GM12878 (cell line): Measurements from ENCODE around the gene ERC2. TPM values are rescaled to one million over a fixed set of nuclear protein-coding genes. Genes with fewer than 3 reads are reported as not detected.

Experiments
- ATAC-seq: fragments of 200-7000 bp; cut with Tn5 transposase; 3 replicates; pipeline ENCODE4 v1.9.1; 2020; ENCODE audit warnings: mild to moderate bottlenecking, moderate library complexity
- BruUV-seq: library from RNA; stranded (reverse); fragments of 400-500 nt; replicated peaks from 2 replicates; lab custom pipeline; 2021; lab: Mats Ljungman, UMichigan
- CTCF ChIA-PET: fragments of 300-600 bp; sonication (Branson Sonifier 250); formaldehyde crosslinking; extraction: SDS; loops from one replicate; lab custom pipeline; 2021; ENCODE audit warnings: inconsistent platforms; lab: Yijun Ruan, JAX
- POLR2A ChIA-PET: fragments of 350-600 bp; formaldehyde crosslinking; extraction: SDS; loops from one replicate; lab custom pipeline; 2021; ENCODE audit warnings: inconsistent platforms; lab: Charles Lee
- RAD21 ChIA-PET: fragments of 300-600 bp; sonication (Branson Sonifier 250); formaldehyde crosslinking; loops from one replicate; lab custom pipeline; 2023; ENCODE audit warnings: antibody characterized with exemption; ENCODE audit not compliant: unreplicated experiment; lab: Charles Lee
- SMC1A ChIA-PET: fragments of 300-600 bp; sonication (Branson Sonifier 250); formaldehyde crosslinking; loops from one replicate; lab custom pipeline; 2023; ENCODE audit not compliant: unreplicated experiment, uncharacterized antibody; lab: Charles Lee
- DNase-seq: peaks from one replicate; pipeline ENCODE4 v3.0.0-alpha.2; 2011; ENCODE audit warnings: low read depth, low spot score
- FAIRE-seq: peaks from 3 replicates; lab custom pipeline; 2011; peaks lifted over from hg19 to GRCh38; lab: Jason Lieb, UNC
- H2AFZ ChIP-seq: 2 replicates; pipeline ENCODE4 v1.6.0; 2011; ENCODE audit warnings: low read depth, low read length, control low read depth; ENCODE audit not compliant: control insufficient read depth
- H3K27ac ChIP-seq: 2 replicates; pipeline ENCODE4 v1.5.1; 2011; ENCODE audit warnings: control low read depth; ENCODE audit not compliant: control insufficient read depth, insufficient read depth
- H3K27me3 ChIP-seq, 2 experiments: replicated peaks in 1 of 2; 2 replicates each; pipeline versions ENCODE4 v1.6.0 to v1.6.1; 2011; ENCODE audit warnings: low read length in 1 of 2; ENCODE audit not compliant: control insufficient read depth in 2 of 2, insufficient read depth in 2 of 2
- H3K36me3 ChIP-seq, 2 experiments: 2 replicates each; pipeline ENCODE4 v1.5.1; 2011; ENCODE audit warnings: low read length in 1 of 2; ENCODE audit not compliant: control insufficient read depth in 2 of 2, insufficient read depth in 2 of 2
- H3K4me1 ChIP-seq: 2 replicates; pipeline ENCODE4 v1.6.1; 2011; ENCODE audit warnings: mild to moderate bottlenecking, low read length, moderate library complexity, mixed read lengths; ENCODE audit not compliant: control insufficient read depth, insufficient read depth
- H3K4me2 ChIP-seq: 2 replicates; pipeline ENCODE4 v1.6.0; 2011; ENCODE audit warnings: control low read depth; ENCODE audit not compliant: control insufficient read depth, insufficient read depth
- H3K4me3 ChIP-seq: fragments of 200-600 bp; sonication (generic); 2 replicates; pipeline ENCODE4 v1.5.1; 2016
- H3K79me2 ChIP-seq: 2 replicates; pipeline ENCODE4 v1.6.0; 2011; ENCODE audit warnings: low read length; ENCODE audit not compliant: control insufficient read depth, insufficient read depth
- H3K9ac ChIP-seq: 2 replicates; pipeline ENCODE4 v1.8.0; 2011; ENCODE audit warnings: low read length, control low read depth, mixed read lengths; ENCODE audit not compliant: control insufficient read depth, insufficient read depth
- H3K9me3 ChIP-seq: replicated peaks from 3 replicates; pipeline ENCODE4 v1.5.1; 2011; ENCODE audit warnings: mild to moderate bottlenecking, low read length; ENCODE audit not compliant: control insufficient read depth, insufficient read depth
- H4K20me1 ChIP-seq: 2 replicates; pipeline ENCODE4 v1.6.0; 2011; ENCODE audit not compliant: control insufficient read depth, insufficient read depth
- BHLHE40 ChIP-seq, 2 experiments: fragments of 450-650 bp in 1 of 2; IDR thresholded peaks; 2 replicates each; pipeline ENCODE4 v1.6.1; 2011 to 2017; ENCODE audit warnings: low read depth in 2 of 2, borderline replicate concordance in 1 of 2, improper control_type of control experiment in 1 of 2, low read length in 1 of 2, mild to moderate bottlenecking in 1 of 2
- CBX3 ChIP-seq: fragments of 200-600 bp; sonication (generic); IDR thresholded peaks from 2 replicates; pipeline ENCODE4 v1.6.1; 2016; ENCODE audit warnings: low read depth, borderline replicate concordance
- DPF2 ChIP-seq: fragments of 450-650 bp; IDR thresholded peaks from 2 replicates; pipeline ENCODE4 v1.6.1; 2017; ENCODE audit warnings: mild to moderate bottlenecking
- FOS ChIP-seq: IDR thresholded peaks from 3 replicates; pipeline ENCODE4 v1.6.1; 2011; ENCODE audit warnings: borderline replicate concordance; ENCODE audit not compliant: insufficient read length; ENCODE audit errors: extremely low read depth
- GABPA ChIP-seq: IDR thresholded peaks from 2 replicates; pipeline ENCODE4 v1.6.1; 2014; ENCODE audit warnings: antibody characterized with exemption, low read depth, mild to moderate bottlenecking, inconsistent platforms
- NR2C1 ChIP-seq: fragments of 450-650 bp; IDR thresholded peaks from 2 replicates; pipeline ENCODE4 v1.6.1; 2017; ENCODE audit warnings: antibody characterized with exemption, mild to moderate bottlenecking, moderate library complexity
- PAX5 ChIP-seq: IDR thresholded peaks from 2 replicates; pipeline ENCODE4 v1.6.1; 2011; ENCODE audit warnings: low read depth, low read length, borderline replicate concordance
- POLR2AphosphoS5 ChIP-seq: IDR thresholded peaks from 2 replicates; pipeline ENCODE4 v1.6.1; 2011; ENCODE audit warnings: mild to moderate bottlenecking, low read length, inconsistent platforms
- RAD51 ChIP-seq: fragments of 450-650 bp; IDR thresholded peaks from 2 replicates; pipeline ENCODE4 v1.6.1; 2016; ENCODE audit warnings: moderate library complexity, mild to moderate bottlenecking, inconsistent platforms
- RCOR1 ChIP-seq: conservative IDR thresholded peaks from 2 replicates; pipeline ENCODE4 v1.6.1; 2012; ENCODE audit warnings: low read depth, low read length, improper control_type of control experiment
- SPI1 ChIP-seq: IDR thresholded peaks from 2 replicates; pipeline ENCODE4 v1.6.1; 2011; ENCODE audit warnings: low read depth, mild to moderate bottlenecking, low read length, moderate library complexity, borderline replicate concordance; ENCODE audit not compliant: insufficient read depth
- SREBF2 ChIP-seq: IDR thresholded peaks from 2 replicates; pipeline ENCODE4 v1.6.1; 2012; ENCODE audit warnings: mild to moderate bottlenecking, low read length
- WGBS: methylation state at CpG from one replicate; pipeline ENCODE4 v1.1.6; 2016; ENCODE audit warnings: low lambda C conversion rate; ENCODE audit not compliant: insufficient replicate concordance, insufficient coverage; ENCODE audit errors: missing lambda C conversion rate; 5-methylcytosine and 5-hydroxymethylcytosine counted together
- in situ Hi-C: fragments of 300-500 bp; cut with MboI; formaldehyde crosslinking; loops from 9 replicates; pipeline ENCODE4 v1.14.3; 2018; ENCODE audit warnings: mixed read lengths
- intact Hi-C: fragments of 100-400 bp; cut with micrococcal nuclease; formaldehyde crosslinking; loops from one replicate; pipeline ENCODE4 v1.14.2; 2022; ENCODE audit not compliant: unreplicated experiment
- polyA plus RNA-seq, 11 experiments: library from polyadenylated mRNA; depleted of rRNA in 4 of 11; unstranded in 6 of 11; stranded (reverse) in 5 of 11; fragments of >200 nt; fragmentation: Nextera tagmentation in 4 of 11; fragmentation: Illumina TruSeq in 1 of 11; extraction: Ambion mirVana in 4 of 11; extraction: Trizol in 1 of 11; gene quantifications; 1 replicate in 1 of 11; 2 replicates in 10 of 11; pipeline versions ENCODE4 v1.2.1 to v1.2.3, GENCODE V29; 2011 to 2016; ENCODE audit warnings: inconsistent platforms in 2 of 11, missing spikeins in 2 of 11, low read depth in 1 of 11
- total RNA-seq, 4 experiments: library from RNA; depleted of rRNA in 3 of 4; stranded (reverse); fragments of >200 nt in 3 of 4; fragmentation: Illumina TruSeq in 1 of 4; extraction: Trizol in 1 of 4; gene quantifications; 2 replicates each; pipeline versions ENCODE4 v1.2.1 to v1.2.3, GENCODE V29; 2013 to 2021
- TF ChIP-seq, protein P1 (sequence below): fragments of 150-350 bp; IDR thresholded peaks from 2 replicates; pipeline ENCODE4 v1.6.1; 2014; ENCODE audit warnings: mild to moderate bottlenecking, low read depth, low read length
- TF ChIP-seq, protein P2 (sequence below): IDR thresholded peaks from 2 replicates; pipeline ENCODE4 v1.6.1; 2011; ENCODE audit warnings: mild to moderate bottlenecking, low read depth, low read length, moderate library complexity; ENCODE audit not compliant: insufficient replicate concordance
- TF ChIP-seq, protein P3 (sequence below): IDR thresholded peaks from 2 replicates; pipeline ENCODE4 v1.6.1; 2011; ENCODE audit warnings: low read depth, low read length, improper control_type of control experiment, borderline replicate concordance

Gene ERC2
- total and polyA plus RNA-seq, 10 of the 15 experiments (the other 5 are each of a cell fraction or from before 2014, with no cell fraction given), result 0.06 to 1.4 (median 0.12) TPM; not detected in 3

DNA sequence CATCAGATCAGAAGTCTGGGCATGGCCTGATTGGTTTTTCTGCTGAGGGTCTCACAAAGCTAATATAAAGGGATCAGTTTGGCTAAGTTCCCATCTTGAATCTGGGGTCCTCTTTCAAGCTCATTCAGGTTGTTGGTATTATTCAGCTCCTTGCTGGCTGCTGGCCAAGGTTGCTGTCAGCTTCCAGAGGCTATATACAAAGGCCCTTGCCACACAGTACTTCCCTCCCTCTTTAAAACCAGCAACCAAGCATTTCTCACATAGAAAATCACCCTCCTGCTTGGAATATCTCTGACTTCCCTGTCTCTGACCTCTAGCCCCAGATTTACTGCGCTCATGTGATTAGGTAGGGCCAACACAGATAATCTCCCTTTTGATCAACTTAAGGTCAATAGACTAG lies 442.9 kb downstream of the ERC2 start:
- SMC1A ChIA-PET, result no interaction called here
- 0% methylated on average over 1 of the region's 1 CpG for WGBS
- RAD21 ChIA-PET, result no interaction called here
- FAIRE-seq, result no peak
- H3K79me2 ChIP-seq, result no peaks in the 10 kb centered on the region
- no peak overlapping the region for H3K27ac ChIP-seq
- no TSS peak for BruUV-seq
- H3K4me3 ChIP-seq, result no peak overlapping the region
- no peak for ATAC-seq
- H3K4me2 ChIP-seq, result no peak overlapping the region
- no peaks in the 10 kb centered on the region for H3K36me3 ChIP-seq
- H3K4me1 ChIP-seq, result no peaks in the 10 kb centered on the region
- no peak overlapping the region for H3K9ac ChIP-seq
- H3K27me3 ChIP-seq, result no peaks in the 10 kb centered on the region
- CTCF ChIA-PET, result no interaction called here
- POLR2A ChIA-PET, result no interaction called here
- DNase-seq, result no peak
- in situ Hi-C loops (no loop called here), intact Hi-C loops (no loop called here)
- no peaks in the 10 kb centered on the region for H3K9me3 ChIP-seq
- TF ChIP-seq POLR2AphosphoS5 (no peak), GABPA (no peak), BHLHE40 (IDR thresholded peaks at IDR 0.05; ENCODE audit: borderline replicate concordance in 1 of 2, low read depth in 2 of 2, low read length in 1 of 2) (no peak), PAX5 (no peak), RAD51 (no peak), DPF2 (no peak), CBX3 (no peak), SPI1 (no peak), RCOR1 (no peak), FOS (no peak), SREBF2 (no peak), NR2C1 (no peak)
- TF ChIP-seq, protein P1, sequence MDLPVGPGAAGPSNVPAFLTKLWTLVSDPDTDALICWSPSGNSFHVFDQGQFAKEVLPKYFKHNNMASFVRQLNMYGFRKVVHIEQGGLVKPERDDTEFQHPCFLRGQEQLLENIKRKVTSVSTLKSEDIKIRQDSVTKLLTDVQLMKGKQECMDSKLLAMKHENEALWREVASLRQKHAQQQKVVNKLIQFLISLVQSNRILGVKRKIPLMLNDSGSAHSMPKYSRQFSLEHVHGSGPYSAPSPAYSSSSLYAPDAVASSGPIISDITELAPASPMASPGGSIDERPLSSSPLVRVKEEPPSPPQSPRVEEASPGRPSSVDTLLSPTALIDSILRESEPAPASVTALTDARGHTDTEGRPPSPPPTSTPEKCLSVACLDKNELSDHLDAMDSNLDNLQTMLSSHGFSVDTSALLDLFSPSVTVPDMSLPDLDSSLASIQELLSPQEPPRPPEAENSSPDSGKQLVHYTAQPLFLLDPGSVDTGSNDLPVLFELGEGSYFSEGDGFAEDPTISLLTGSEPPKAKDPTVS, result no peak
- TF ChIP-seq, protein P2, sequence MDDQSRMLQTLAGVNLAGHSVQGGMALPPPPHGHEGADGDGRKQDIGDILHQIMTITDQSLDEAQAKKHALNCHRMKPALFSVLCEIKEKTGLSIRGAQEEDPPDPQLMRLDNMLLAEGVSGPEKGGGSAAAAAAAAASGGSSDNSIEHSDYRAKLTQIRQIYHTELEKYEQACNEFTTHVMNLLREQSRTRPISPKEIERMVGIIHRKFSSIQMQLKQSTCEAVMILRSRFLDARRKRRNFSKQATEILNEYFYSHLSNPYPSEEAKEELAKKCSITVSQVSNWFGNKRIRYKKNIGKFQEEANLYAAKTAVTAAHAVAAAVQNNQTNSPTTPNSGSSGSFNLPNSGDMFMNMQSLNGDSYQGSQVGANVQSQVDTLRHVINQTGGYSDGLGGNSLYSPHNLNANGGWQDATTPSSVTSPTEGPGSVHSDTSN, result no peak
- TF ChIP-seq, protein P3, sequence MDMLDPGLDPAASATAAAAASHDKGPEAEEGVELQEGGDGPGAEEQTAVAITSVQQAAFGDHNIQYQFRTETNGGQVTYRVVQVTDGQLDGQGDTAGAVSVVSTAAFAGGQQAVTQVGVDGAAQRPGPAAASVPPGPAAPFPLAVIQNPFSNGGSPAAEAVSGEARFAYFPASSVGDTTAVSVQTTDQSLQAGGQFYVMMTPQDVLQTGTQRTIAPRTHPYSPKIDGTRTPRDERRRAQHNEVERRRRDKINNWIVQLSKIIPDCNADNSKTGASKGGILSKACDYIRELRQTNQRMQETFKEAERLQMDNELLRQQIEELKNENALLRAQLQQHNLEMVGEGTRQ, result no peak
- H2AFZ ChIP-seq, result no peak overlapping the region
- H4K20me1 ChIP-seq, result no peaks in the 10 kb centered on the region
